AG04449 (cell line): ENCODE data around the gene SLCO1B3.
"Not testable (repeated sequence)": the region's sequence is repeated elsewhere in the genome, so short reads cannot be mapped to it uniquely, and the experiment has no call there.

Experiments
- CTCF ChIA-PET: fragments of 350-600 bp; formaldehyde crosslinking; extraction: SDS; loops from one replicate; lab custom pipeline; 2021; ENCODE audit warnings: antibody characterized with exemption; lab: Yijun Ruan, JAX
- POLR2A ChIA-PET: fragments of 400-600, 350-600 bp; formaldehyde crosslinking; extraction: SDS; loops from one replicate; lab custom pipeline; 2020; ENCODE audit warnings: antibody characterized with exemption, inconsistent platforms; lab: Yijun Ruan, JAX
- DNase-seq: peaks from one replicate; pipeline ENCODE4 v3.0.0-alpha.2; 2010; ENCODE audit warnings: low read depth, low spot score
- H3K4me3 ChIP-seq: 2 replicates; pipeline ENCODE4 v1.5.1; 2011; ENCODE audit warnings: low read depth, mild to moderate bottlenecking, control low read depth, low read length
- TF ChIP-seq, protein P1 (sequence below): IDR thresholded peaks from one replicate; pipeline ENCODE4 v1.5.1; 2011; ENCODE audit warnings: mild to moderate bottlenecking, moderate library complexity, low read length, control low read depth, inconsistent platforms; ENCODE audit not compliant: insufficient read depth; ENCODE audit errors: missing control alignments

Gene SLCO1B3, protein sequence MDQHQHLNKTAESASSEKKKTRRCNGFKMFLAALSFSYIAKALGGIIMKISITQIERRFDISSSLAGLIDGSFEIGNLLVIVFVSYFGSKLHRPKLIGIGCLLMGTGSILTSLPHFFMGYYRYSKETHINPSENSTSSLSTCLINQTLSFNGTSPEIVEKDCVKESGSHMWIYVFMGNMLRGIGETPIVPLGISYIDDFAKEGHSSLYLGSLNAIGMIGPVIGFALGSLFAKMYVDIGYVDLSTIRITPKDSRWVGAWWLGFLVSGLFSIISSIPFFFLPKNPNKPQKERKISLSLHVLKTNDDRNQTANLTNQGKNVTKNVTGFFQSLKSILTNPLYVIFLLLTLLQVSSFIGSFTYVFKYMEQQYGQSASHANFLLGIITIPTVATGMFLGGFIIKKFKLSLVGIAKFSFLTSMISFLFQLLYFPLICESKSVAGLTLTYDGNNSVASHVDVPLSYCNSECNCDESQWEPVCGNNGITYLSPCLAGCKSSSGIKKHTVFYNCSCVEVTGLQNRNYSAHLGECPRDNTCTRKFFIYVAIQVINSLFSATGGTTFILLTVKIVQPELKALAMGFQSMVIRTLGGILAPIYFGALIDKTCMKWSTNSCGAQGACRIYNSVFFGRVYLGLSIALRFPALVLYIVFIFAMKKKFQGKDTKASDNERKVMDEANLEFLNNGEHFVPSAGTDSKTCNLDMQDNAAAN

DNA sequence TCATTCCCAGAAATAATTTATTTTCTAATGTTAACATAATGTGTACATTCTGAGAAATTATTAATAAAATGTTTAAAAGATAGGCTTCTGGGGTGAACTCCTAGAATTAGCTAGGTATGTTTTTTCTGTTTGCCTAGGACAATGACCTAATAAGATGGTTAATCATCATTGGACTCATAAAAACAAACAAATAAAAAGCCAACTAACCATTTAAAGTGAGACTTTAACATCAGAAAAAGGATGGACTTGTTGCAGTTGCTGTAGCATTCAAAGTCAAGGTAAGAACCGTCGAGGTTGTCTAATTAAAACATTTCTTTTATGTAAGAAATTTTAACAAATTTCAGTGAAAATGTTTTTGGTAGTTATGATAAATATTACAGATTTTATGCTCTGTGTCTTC, at the start of gene SLCO1B3:
Gene SLCO1B3 (plus strand): TSS at position 219 of the 400 bp plus-strand sequence. CDS start 5,034 bp downstream, outside the sequence.
- POLR2A ChIA-PET: no interaction called here
- TF ChIP-seq, protein P1, sequence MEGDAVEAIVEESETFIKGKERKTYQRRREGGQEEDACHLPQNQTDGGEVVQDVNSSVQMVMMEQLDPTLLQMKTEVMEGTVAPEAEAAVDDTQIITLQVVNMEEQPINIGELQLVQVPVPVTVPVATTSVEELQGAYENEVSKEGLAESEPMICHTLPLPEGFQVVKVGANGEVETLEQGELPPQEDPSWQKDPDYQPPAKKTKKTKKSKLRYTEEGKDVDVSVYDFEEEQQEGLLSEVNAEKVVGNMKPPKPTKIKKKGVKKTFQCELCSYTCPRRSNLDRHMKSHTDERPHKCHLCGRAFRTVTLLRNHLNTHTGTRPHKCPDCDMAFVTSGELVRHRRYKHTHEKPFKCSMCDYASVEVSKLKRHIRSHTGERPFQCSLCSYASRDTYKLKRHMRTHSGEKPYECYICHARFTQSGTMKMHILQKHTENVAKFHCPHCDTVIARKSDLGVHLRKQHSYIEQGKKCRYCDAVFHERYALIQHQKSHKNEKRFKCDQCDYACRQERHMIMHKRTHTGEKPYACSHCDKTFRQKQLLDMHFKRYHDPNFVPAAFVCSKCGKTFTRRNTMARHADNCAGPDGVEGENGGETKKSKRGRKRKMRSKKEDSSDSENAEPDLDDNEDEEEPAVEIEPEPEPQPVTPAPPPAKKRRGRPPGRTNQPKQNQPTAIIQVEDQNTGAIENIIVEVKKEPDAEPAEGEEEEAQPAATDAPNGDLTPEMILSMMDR: no peak
- no peak within 1 kb of the TSS for H3K4me3 ChIP-seq

DNA sequence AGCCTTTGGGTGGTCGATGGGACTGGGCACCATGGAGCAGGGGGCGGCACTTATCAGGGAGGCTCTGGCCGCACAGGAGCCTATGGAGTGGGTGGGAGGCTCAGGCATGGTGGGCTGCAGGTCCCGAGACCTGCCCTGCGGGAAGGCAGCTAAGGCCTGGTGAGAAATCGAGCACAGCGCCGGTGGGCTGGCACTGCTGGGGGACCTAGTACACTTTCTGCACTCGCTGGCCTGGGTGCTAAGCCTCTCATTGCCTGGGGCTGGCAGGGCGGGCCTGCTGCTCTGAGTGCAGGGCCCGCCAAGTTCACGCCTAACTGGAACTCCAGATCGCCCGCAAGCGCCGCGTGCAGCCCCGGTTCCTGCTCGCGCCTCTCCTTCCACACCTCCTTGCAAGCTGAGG, 33.1 kb upstream of the SLCO1B3 start:
- ChIA-PET POLR2A (no interaction called here), CTCF (no interaction called here)
- no peak for DNase-seq
- H3K4me3 ChIP-seq: no peak overlapping the region
- TF ChIP-seq, protein P1: no peak

More for the DNA sequence above, at the start of gene SLCO1B3:
- CTCF ChIA-PET: no interaction called here
- DNase-seq: no peak

DNA sequence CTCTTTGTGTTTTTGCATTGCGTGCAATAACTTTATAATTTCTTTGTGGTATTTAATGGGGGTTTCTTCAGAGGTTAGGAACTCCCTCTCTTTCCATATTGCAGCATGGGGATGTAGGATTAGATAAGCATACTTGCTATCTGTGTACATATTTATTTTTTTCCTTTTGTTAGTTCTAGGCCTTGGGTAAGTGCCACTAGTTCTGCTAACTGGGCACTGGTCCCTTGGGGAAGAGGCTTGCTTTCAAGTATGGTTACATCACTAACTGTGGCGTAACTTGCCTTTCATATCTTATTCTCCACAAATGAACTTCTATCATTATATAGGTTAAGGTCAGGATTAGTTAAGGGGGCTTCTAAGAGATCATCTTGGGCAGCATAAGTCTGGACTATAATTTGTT, 31.5 kb upstream of the SLCO1B3 start:
- no peak overlapping the region for H3K4me3 ChIP-seq
- no peak for DNase-seq
- TF ChIP-seq, protein P1: no peak
- ChIA-PET CTCF (no interaction called here), POLR2A (no interaction called here)

DNA sequence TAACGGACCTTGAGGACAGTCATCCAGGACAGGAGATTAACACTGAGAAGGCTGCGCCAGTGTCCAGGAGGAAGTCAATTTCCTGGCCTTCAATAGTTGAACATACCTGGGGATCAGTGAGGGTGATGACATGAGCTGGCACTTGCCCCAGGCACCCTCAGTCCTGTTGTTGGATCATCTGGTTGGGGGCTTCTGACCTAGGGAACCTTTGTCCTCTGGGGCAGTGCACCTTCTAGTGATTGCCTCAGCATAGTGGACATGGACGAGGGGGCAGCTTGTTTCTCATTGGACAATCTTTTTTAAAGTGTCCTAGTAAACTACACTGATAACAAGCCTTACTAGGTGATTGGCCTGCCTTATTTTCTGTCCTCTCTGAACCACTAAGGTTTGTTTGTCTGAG, 30.5 kb upstream of the SLCO1B3 start:
- CTCF ChIA-PET, DNase-seq, H3K4me3 ChIP-seq, POLR2A ChIA-PET: not testable (repeated sequence)

DNA sequence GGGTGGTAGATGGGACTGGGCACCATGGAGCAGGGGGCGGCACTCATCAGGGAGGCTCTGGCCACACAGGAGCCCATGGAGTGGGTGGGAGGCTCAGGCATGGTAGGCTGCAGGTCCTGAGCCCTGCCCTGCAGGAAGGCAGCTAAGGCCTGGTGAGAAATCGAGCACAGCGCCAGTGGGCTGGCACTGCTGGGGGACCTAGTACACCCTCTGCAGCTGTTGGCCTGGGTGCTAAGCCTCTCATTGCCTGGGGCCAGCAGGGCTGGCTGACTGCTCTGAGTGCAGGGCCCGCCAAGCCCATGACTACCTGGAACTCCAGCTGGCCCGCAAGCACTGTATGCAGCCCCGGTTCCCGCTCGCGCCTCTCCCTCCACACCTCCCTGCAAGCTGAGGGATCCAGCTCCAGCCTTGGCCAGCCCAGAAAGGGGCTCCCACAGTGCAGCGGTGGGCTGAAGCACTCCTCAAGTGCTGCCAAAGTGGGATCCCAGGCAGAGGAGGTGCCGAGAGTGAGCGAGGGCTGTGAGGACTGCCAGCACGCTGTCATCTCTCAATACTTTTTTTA, 26.6 kb upstream of the SLCO1B3 start:
- POLR2A ChIA-PET, H3K4me3 ChIP-seq, CTCF ChIA-PET, DNase-seq: not testable (repeated sequence)

DNA sequence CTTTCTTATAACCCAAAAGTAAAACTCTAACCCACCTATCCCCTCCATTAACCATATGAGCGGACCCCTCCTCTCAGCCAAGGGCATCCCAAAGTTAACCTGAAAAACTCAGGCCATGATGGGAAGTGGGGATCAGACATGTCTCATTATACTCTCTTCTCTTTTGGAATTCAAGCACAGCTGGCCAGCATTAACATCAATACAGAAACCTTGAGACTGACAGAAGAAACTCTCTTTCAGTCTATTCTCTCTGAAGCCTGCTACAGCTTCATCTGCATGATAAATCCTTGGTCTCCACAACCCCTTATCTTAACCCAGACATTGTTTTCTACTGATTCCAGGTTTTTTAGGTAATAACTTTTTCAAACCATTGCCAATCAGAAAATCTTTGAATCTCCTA, 17.5 kb upstream of the SLCO1B3 start:
- H3K4me3 ChIP-seq: no peak overlapping the region
- CTCF ChIA-PET: no interaction called here
- POLR2A ChIA-PET: no interaction called here
- TF ChIP-seq, protein P1: no peak
- DNase-seq: no peak

DNA sequence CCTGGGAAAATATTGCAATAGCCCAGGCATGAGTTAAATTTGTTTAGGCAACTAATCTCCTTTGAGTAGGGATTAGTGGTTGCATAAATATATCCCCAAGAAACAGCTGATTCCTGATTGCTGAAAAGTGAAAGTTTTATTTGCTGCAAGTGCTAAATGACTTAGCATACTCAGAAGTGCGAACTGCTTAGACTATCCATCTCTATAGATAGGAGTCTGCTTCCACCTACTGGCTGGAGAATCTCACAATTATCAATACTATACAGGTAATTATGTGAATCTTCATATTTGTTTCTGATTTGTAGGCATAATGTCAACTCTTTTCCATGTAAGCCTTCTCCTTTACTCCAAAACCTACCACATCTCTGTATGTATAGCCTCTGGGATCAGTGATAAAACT, 12.0 kb upstream of the SLCO1B3 start:
- no peak overlapping the region for H3K4me3 ChIP-seq
- ChIA-PET POLR2A (no interaction called here), CTCF (interaction anchor here (1.3 to 1.5 kb wide), 3 partner anchors 23 to 155 kb away, joined by 3 to 6 read pairs (median 5); no protein-coding TSS in a partner anchor)
- TF ChIP-seq, protein P1: peak; percentile 8
- DNase-seq: no peak
